NT2/D1 (cell line): ENCODE measurements around the gene RANBP17.

Source experiments
- SUZ12 ChIP-seq: IDR thresholded peaks from 2 replicates; pipeline ENCODE4 v1.6.1; 2011; ENCODE audit not compliant: insufficient read length, insufficient read depth; ENCODE audit errors: extremely low read depth
- YY1 ChIP-seq: IDR thresholded peaks from 2 replicates; pipeline ENCODE4 v1.6.1; 2011; ENCODE audit not compliant: insufficient read length, insufficient read depth

DNA sequence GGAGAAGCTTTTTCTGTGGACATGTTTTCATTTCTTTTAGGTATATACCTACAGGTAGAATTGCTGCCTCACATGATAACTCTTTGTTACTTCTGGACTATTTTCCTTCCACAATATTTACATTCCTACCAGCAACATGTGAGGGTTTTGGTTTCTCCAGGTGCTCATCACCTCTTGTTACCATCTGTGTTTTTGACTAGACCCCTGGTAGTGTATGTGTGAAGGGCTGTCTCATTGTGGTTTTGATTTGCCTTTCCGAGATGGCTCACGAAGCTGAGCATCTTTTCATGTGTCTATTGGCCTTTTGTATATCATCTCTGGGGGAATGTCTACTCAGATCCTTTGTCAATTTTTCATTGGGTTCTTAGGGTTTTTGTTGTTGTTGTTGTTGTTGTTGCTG lies 17.2 kb upstream of the RANBP17 start:
- TF ChIP-seq SUZ12, result no peak
- no peak for TF ChIP-seq YY1
